Calu3 (cell line): Measurements from ENCODE around the gene CAVIN1. TPM values are rescaled to one million over a fixed set of nuclear protein-coding genes. Genes with fewer than 3 reads are reported as not detected.
"Not testable (repeated sequence)": the region's sequence is repeated elsewhere in the genome, so short reads cannot be mapped to it uniquely, and the experiment has no call there.

Source experiments
- BruUV-seq: library from RNA; stranded (reverse); fragments of 400-500 nt; replicated peaks from 2 replicates; lab custom pipeline; 2021; lab: Mats Ljungman, UMichigan
- CTCF ChIA-PET: fragments of 300-600 bp; sonication (Branson Sonifier 250); formaldehyde crosslinking; loops from one replicate; lab custom pipeline; 2022; ENCODE audit warnings: antibody characterized with exemption; lab: Charles Lee
- DNase-seq: peaks from one replicate; pipeline ENCODE4 v3.0.0; 2022
- H3K27ac Mint-ChIP-seq: one replicate; pipeline ENCODE4 v1.8.0; 2022; ENCODE audit warnings: mixed read lengths; ENCODE audit not compliant: unreplicated experiment
- H3K27me3 Mint-ChIP-seq: one replicate; pipeline ENCODE4 v1.8.0; 2022; ENCODE audit warnings: mixed read lengths; ENCODE audit not compliant: unreplicated experiment
- H3K36me3 Mint-ChIP-seq: one replicate; pipeline ENCODE4 v1.8.0; 2022; ENCODE audit warnings: mild to moderate bottlenecking, moderate library complexity, mixed read lengths; ENCODE audit not compliant: insufficient read depth, unreplicated experiment
- H3K4me1 Mint-ChIP-seq: one replicate; pipeline ENCODE4 v1.8.0; 2022; ENCODE audit warnings: mild to moderate bottlenecking, low read depth, mixed read lengths; ENCODE audit not compliant: unreplicated experiment
- H3K4me3 Mint-ChIP-seq: one replicate; pipeline ENCODE4 v1.8.0; 2022; ENCODE audit warnings: mild to moderate bottlenecking, low read depth, moderate library complexity, mixed read lengths; ENCODE audit not compliant: unreplicated experiment
- H3K9me3 Mint-ChIP-seq: one replicate; pipeline ENCODE4 v1.8.0; 2022; ENCODE audit warnings: low read depth, mixed read lengths; ENCODE audit not compliant: unreplicated experiment
- CTCF ChIP-seq: fragments of 200-600 bp; IDR thresholded peaks from one replicate; pipeline ENCODE4 v1.8.0; 2022; ENCODE audit warnings: antibody characterized with exemption; ENCODE audit not compliant: unreplicated experiment
- intact Hi-C: fragments of 100-400 bp; cut with micrococcal nuclease; formaldehyde crosslinking; loops from one replicate; pipeline ENCODE4 v1.10.0; 2022; ENCODE audit not compliant: unreplicated experiment
- total RNA-seq: library from RNA; stranded (reverse); gene quantifications from 2 replicates; pipeline ENCODE4 v1.2.3, GENCODE V29; 2022

CAVIN1 gene
- total RNA-seq, 1 experiment from 2014 or later, result 4.0 TPM

DNA sequence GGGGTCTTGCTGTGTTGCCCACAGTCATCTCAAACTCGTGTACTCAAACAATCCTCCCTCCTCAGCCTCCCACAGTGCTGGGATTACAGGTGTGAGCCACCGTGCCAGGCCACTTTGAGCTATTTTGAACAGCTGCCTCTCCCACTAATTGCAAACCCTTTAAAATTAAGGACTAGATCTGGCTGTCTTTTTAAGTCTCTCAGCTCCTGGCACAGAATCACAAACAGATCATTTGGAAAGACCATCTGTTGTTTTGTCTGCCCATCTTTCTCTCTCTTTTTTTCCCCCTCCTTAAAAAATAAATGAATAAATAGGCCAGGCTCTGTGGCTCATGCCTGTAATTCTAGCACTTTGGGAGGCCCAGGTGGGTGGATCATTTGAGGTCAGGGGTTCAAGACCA, 23.9 kb downstream of the CAVIN1 start:
- H3K4me1 Mint-ChIP-seq, result peaks cover 43% of the 10 kb centered on the region
- intact Hi-C loops, result no loop called here

DNA sequence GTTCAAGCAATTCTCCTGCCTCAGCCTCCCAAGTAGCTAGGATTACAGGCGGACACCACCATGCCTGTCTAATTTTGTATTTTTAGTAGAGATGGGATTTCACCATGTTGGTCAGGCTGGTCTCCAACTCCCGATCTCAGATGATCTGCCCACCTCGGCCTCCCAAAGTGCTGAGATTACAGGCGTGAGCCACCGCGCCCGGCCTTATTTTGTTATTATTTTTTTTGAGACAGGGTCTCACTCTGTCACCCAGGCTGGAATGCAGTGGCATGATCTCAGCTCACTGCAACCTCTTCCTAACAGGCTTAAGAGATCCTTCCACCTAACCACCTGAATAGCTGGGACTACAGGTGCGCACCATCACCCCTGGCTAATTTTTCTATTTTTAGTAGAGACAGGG, 27.5 kb downstream of the CAVIN1 start:
- BruUV-seq, intact Hi-C loops: not testable (repeated sequence)
- CTCF ChIA-PET, result interaction anchor here (1.5 kb wide), 1 partner anchor 12 kb away, joined by 4 read pairs; no protein-coding TSS in a partner anchor

More for the DNA sequence above, 23.9 kb downstream of the CAVIN1 start:
- CTCF ChIA-PET, result interaction anchor here (0.6 to 1.8 kb wide), 6 partner anchors 10 to 1504 kb away, joined by 3 to 9 read pairs (median 4); partner anchors contain the start of gene STAT3
- Mint-ChIP-seq H3K27ac (no peak overlapping the region), H3K4me3 (no peak overlapping the region), H3K9me3 (no peaks in the 10 kb centered on the region), H3K36me3 (no peaks in the 10 kb centered on the region), H3K27me3 (no peaks in the 10 kb centered on the region)
- no TSS peak for BruUV-seq
- no peak for DNase-seq
- no peak for TF ChIP-seq CTCF

GRCh38 chr17:42394838-42395237, 28.2 kb downstream of the CAVIN1 start:
- peaks cover 28% of the 10 kb centered on the region for H3K4me1 Mint-ChIP-seq
- H3K9me3 Mint-ChIP-seq, result no peaks in the 10 kb centered on the region
- H3K27ac Mint-ChIP-seq, result no peak overlapping the region
- no peak for DNase-seq
- CTCF ChIA-PET, result no interaction called here
- peaks cover 6% of the 10 kb centered on the region for H3K36me3 Mint-ChIP-seq
- no peak overlapping the region for H3K4me3 Mint-ChIP-seq
- no peaks in the 10 kb centered on the region for H3K27me3 Mint-ChIP-seq
- intact Hi-C loops, result no loop called here
- BruUV-seq, result no TSS peak
- TF ChIP-seq CTCF, result no peak

More for the DNA sequence above, 27.5 kb downstream of the CAVIN1 start:
- not testable (repeated sequence) for H3K36me3 Mint-ChIP-seq, H3K9me3 Mint-ChIP-seq, H3K4me3 Mint-ChIP-seq, H3K27me3 Mint-ChIP-seq, DNase-seq, H3K27ac Mint-ChIP-seq
- peaks cover 27% of the 10 kb centered on the region for H3K4me1 Mint-ChIP-seq

- no peak for TF ChIP-seq CTCF
- Mint-ChIP-seq H3K36me3 (peaks cover 24% of the 10 kb centered on the region), H3K4me3 (peak overlapping the region; percentile 24), H3K9me3 (no peaks in the 10 kb centered on the region), H3K27me3 (no peaks in the 10 kb centered on the region), H3K4me1 (peaks cover 41% of the 10 kb centered on the region), H3K27ac (peak overlapping the region; percentile 89)
- intact Hi-C loops, result no loop called here
- CTCF ChIA-PET, result interaction anchor here (0.9 kb wide), 2 partner anchors 9 to 69 kb away, joined by 3 read pairs; no protein-coding TSS in a partner anchor
- peak; percentile 68 for DNase-seq
- no TSS peak for BruUV-seq
These were observed 30.2 kb downstream of the CAVIN1 start for GRCh38 chr17:42392692-42393415.

DNA sequence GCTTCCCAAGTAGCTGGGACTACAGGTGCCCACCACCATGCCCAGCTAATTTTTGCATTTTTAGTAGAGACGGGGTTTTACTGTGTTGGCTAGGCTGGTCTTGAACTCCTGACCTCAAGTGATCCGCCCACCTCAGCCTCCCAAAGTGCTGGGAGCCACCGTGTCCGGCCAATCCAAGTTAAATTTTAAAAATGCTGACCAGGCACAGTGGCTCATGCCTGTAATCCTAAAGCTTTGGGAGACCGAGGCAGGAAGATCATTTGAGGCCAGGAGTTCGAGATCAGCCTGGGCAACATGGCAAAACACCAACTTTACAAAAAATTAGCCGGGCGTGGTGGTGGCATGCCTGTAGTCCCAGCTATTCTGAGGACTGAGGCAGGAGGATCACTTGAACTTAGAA, 31.6 kb downstream of the CAVIN1 start:
- H3K4me3 Mint-ChIP-seq, H3K27me3 Mint-ChIP-seq, DNase-seq, H3K9me3 Mint-ChIP-seq, intact Hi-C loops, H3K27ac Mint-ChIP-seq, BruUV-seq: not testable (repeated sequence)
- peaks cover 44% of the 10 kb centered on the region for H3K4me1 Mint-ChIP-seq
- CTCF ChIA-PET, result interaction anchor here (0.7 kb wide), 1 partner anchor 618 kb away, joined by 3 read pairs; no protein-coding TSS in a partner anchor
- H3K36me3 Mint-ChIP-seq, result peaks cover 34% of the 10 kb centered on the region
